CD4-positive, alpha-beta T cell (primary cell): ENCODE data around the gene GPC6. TPM values are rescaled to one million over a fixed set of nuclear protein-coding genes. Genes with fewer than 3 reads are reported as not detected.

ENCODE experiments used
- ATAC-seq: fragments of 200-7000 bp; cut with Tn5 transposase; one replicate; pipeline ENCODE4 v1.10.0; 2022; ENCODE audit warnings: mild to moderate bottlenecking; ENCODE audit not compliant: poor library complexity
- CTCF ChIA-PET: fragments of 350-600 bp; sonication (Branson Sonifier 250); formaldehyde crosslinking; loops from one replicate; lab custom pipeline; 2021; ENCODE audit warnings: antibody characterized with exemption, inconsistent platforms; lab: Charles Lee
- POLR2A ChIA-PET: fragments of 350-600 bp; sonication (Branson Sonifier 250); formaldehyde crosslinking; loops from one replicate; lab custom pipeline; 2021; ENCODE audit warnings: antibody characterized with exemption, inconsistent platforms; lab: Charles Lee
- DNase-seq, 14 experiments: peaks; one replicate each; pipeline ENCODE4 v3.0.0-alpha.2; 2013 to 2020; ENCODE audit warnings: mixed read lengths in 2 of 14
- H3K27ac ChIP-seq, 2 donors: one replicate each; pipeline versions ENCODE4 v1.5.1 to v1.7.0; 2013; ENCODE audit warnings: low read length in 2 of 2, low read depth in 1 of 2, mild to moderate bottlenecking in 1 of 2
- H3K27me3 ChIP-seq, 2 experiments: 1 replicate in 1 of 2; 2 replicates in 1 of 2; pipeline versions ENCODE4 v1.6.1 to v1.7.0; 2013; ENCODE audit warnings: low read length in 2 of 2, control low read depth in 1 of 2, mild to moderate bottlenecking in 1 of 2, moderate library complexity in 1 of 2; ENCODE audit not compliant: insufficient read depth in 2 of 2, control insufficient read depth in 1 of 2
- H3K36me3 ChIP-seq: one replicate; pipeline ENCODE4 v1.6.1; 2013; ENCODE audit warnings: low read length, control low read depth; ENCODE audit not compliant: insufficient read depth
- H3K4me1 ChIP-seq: one replicate; pipeline ENCODE4 v1.6.1; 2013; ENCODE audit warnings: low read length, control low read depth; ENCODE audit not compliant: insufficient read depth
- H3K4me3 ChIP-seq: one replicate; pipeline ENCODE4 v1.5.1; 2013; ENCODE audit warnings: mild to moderate bottlenecking, low read length, moderate library complexity
- H3K9me3 ChIP-seq, 2 experiments: 1 replicate in 1 of 2; 2 replicates in 1 of 2; pipeline versions ENCODE4 v1.6.1 to v1.7.0; 2013; ENCODE audit warnings: low read length in 2 of 2, mild to moderate bottlenecking in 2 of 2, control low read depth in 1 of 2, moderate library complexity in 1 of 2; ENCODE audit not compliant: control insufficient read depth in 1 of 2, insufficient read depth in 1 of 2
- H3K27ac Mint-ChIP-seq: one replicate; pipeline ENCODE4 v1.8.0; 2020; ENCODE audit warnings: mixed read lengths
- H3K27me3 Mint-ChIP-seq: one replicate; pipeline ENCODE4 v1.8.0; 2021; ENCODE audit warnings: mixed read lengths
- H3K36me3 Mint-ChIP-seq: one replicate; pipeline ENCODE4 v1.8.0; 2021; ENCODE audit warnings: low read depth, mixed read lengths
- H3K4me1 Mint-ChIP-seq: one replicate; pipeline ENCODE4 v1.8.0; 2021; ENCODE audit warnings: low read depth, mixed read lengths
- H3K4me3 Mint-ChIP-seq: one replicate; pipeline ENCODE4 v1.8.0; 2020; ENCODE audit warnings: mild to moderate bottlenecking, mixed read lengths
- H3K9me3 Mint-ChIP-seq: one replicate; pipeline ENCODE4 v1.8.0; 2020; ENCODE audit warnings: mixed read lengths
- CTCF ChIP-seq: fragments of 200-600 bp; IDR thresholded peaks from one replicate; pipeline ENCODE4 v1.8.0; 2022; ENCODE audit warnings: antibody characterized with exemption, mild to moderate bottlenecking
- intact Hi-C, 2 experiments: fragments of 100-400 bp; cut with DNase I in 1 of 2; cut with micrococcal nuclease in 1 of 2; formaldehyde crosslinking; loops; one replicate each; pipeline versions ENCODE4 v1.15.1 to v1.9.0; 2023 to 2025; cut with DNase I, micrococcal nuclease
- total RNA-seq, 174 experiments: library from RNA in 2 of 174; stranded (reverse) in 2 of 174; gene quantifications; one replicate each; pipeline ENCODE4 v1.2.3 and lab custom pipeline; 2021 to 2026

Gene GPC6
- total RNA-seq, 2 experiments from 2014 or later = not detected

DNA sequence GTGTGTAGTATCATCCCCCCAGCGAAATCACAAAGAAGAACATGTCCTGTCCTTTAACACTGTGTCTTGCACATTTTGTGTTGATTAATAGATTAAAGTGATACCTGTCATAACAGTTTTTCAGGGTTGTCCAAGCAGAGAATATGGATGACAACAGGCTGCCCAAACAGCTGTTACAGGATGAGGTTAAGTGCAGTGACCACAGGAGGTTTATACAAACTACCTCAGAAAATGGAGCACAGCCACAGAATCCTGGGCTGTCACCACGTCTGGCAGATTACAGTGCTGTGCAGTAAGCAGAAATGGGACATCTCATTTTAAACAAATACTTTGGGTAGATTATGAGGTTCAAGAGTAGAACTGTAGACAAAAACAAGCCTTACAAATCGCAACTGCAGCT, 677.3 kb downstream of the GPC6 start:
- DNase-seq (no peak), ATAC-seq (no peak)
- Mint-ChIP-seq H3K27me3 (peaks cover 3% of the 10 kb centered on the region), H3K9me3 (no peaks in the 10 kb centered on the region), H3K4me1 (no peaks in the 10 kb centered on the region), H3K4me3 (no peak overlapping the region), H3K36me3 (no peaks in the 10 kb centered on the region), H3K27ac (no peak overlapping the region)
- Histone ChIP-seq H3K9me3 (no peaks in the 10 kb centered on the region), H3K27ac (no peak overlapping the region), H3K27me3 (no peaks in the 10 kb centered on the region), H3K36me3 (no peaks in the 10 kb centered on the region), H3K4me1 (no peaks in the 10 kb centered on the region), H3K4me3 (no peak overlapping the region)
- POLR2A ChIA-PET = no interaction called here
- no peak for TF ChIP-seq CTCF
- intact Hi-C loops = no loop called here
- CTCF ChIA-PET = no interaction called here

DNA sequence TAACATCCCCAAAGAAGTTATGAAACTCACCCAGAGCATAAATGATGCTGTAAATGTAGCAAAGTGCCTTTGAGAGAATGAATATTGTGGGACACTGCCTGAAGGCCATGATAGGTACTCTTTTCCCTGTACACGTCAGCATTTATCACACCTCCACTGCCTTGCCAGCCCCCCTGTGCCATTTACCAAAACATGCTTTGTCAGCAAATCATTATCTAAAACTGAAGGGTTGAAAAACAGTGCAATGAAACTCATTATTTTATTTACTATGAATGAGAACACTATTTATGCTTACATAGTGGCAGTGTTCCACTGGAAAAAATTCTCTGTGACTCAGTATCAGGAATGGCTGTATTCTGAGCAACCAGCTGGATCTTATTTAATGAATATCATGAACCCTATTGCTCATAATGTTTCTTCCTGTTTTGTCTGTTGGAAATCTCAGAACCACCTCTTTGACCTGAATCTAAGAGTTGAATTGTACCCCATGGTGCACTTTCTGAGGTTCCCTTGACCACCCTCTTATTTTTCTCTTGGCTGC, 688.7 kb downstream of the GPC6 start:
- no peak for TF ChIP-seq CTCF
- H3K27me3 Mint-ChIP-seq = peaks cover 2% of the 10 kb centered on the region
- ChIA-PET CTCF (no interaction called here), POLR2A (no interaction called here)
- Histone ChIP-seq H3K36me3 (no peaks in the 10 kb centered on the region), H3K27me3 (no peaks in the 10 kb centered on the region), H3K9me3 (no peaks in the 10 kb centered on the region), H3K4me1 (no peaks in the 10 kb centered on the region), H3K4me3 (no peak overlapping the region), H3K27ac (no peak overlapping the region)
- H3K36me3 Mint-ChIP-seq = no peaks in the 10 kb centered on the region
- H3K9me3 Mint-ChIP-seq = no peaks in the 10 kb centered on the region
- H3K4me1 Mint-ChIP-seq = no peaks in the 10 kb centered on the region
- ATAC-seq (no peak), DNase-seq (no peak)
- no peak overlapping the region for H3K27ac Mint-ChIP-seq
- intact Hi-C loops = no loop called here
- H3K4me3 Mint-ChIP-seq = no peak overlapping the region

- no peak overlapping the region for H3K4me3 Mint-ChIP-seq
- no peaks in the 10 kb centered on the region for H3K36me3 ChIP-seq
- no peaks in the 10 kb centered on the region for H3K9me3 ChIP-seq
- ATAC-seq (no peak), DNase-seq (no peak)
- no peak overlapping the region for H3K27ac Mint-ChIP-seq
- no peaks in the 10 kb centered on the region for H3K9me3 Mint-ChIP-seq
- peaks cover 10% of the 10 kb centered on the region for H3K27me3 Mint-ChIP-seq
- no peaks in the 10 kb centered on the region for H3K36me3 Mint-ChIP-seq
- POLR2A ChIA-PET = no interaction called here
- intact Hi-C loops = no loop called here
- H3K4me1 ChIP-seq = no peaks in the 10 kb centered on the region
- CTCF ChIA-PET = no interaction called here
- no peak overlapping the region for H3K27ac ChIP-seq
- no peaks in the 10 kb centered on the region for H3K4me1 Mint-ChIP-seq
- H3K4me3 ChIP-seq = no peak overlapping the region
- H3K27me3 ChIP-seq = no peaks in the 10 kb centered on the region
- TF ChIP-seq CTCF = no peak
These were observed 695.7 kb downstream of the GPC6 start for GRCh38 chr13:93922063-93922855.
